GM04503 (cell line): ENCODE results near the gene NOVA2.

ENCODE experiments used
- DNase-seq: peaks from one replicate; pipeline ENCODE4 v3.0.0-alpha.2; 2012; ENCODE audit warnings: low read depth

Gene NOVA2, protein sequence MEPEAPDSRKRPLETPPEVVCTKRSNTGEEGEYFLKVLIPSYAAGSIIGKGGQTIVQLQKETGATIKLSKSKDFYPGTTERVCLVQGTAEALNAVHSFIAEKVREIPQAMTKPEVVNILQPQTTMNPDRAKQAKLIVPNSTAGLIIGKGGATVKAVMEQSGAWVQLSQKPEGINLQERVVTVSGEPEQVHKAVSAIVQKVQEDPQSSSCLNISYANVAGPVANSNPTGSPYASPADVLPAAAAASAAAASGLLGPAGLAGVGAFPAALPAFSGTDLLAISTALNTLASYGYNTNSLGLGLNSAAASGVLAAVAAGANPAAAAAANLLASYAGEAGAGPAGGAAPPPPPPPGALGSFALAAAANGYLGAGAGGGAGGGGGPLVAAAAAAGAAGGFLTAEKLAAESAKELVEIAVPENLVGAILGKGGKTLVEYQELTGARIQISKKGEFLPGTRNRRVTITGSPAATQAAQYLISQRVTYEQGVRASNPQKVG

GRCh38 chr19:45973553-45974338, at the start of gene NOVA2:
Gene NOVA2, minus strand, starts transcription at chr19:45973865. Its CDS starts 514 bp downstream, at chr19:45973351.
- no peak for DNase-seq

DNA sequence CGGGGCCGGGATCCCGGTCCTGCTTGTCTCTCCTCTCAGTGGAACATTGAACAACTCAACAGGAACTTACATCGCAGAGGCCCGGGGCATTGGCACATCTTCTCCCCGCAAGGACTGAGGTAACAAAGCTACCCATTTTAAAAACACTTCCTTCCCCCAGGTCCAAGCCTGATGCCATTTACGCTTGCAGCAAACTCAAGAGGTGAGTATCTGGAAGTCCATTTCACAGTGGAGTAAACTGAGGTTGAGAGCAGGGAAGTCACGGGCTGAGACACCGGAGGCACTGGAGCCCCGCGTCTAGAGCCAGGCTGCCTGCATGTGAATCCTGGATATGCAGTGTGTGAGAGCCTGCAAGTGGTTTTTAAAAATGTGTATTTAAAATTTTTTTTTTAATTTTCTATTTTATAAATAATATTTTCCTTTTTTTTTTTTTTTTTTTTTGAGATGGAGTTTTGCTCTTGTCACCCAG, 49.7 kb upstream of the NOVA2 start:
- DNase-seq, result no peak

GRCh38 chr19:46022431-46023310, 49.0 kb upstream of the NOVA2 start, which contains the start of gene PGLYRP1:
Gene PGLYRP1, minus strand, starts transcription at chr19:46023053. Its CDS starts 32 bp downstream, at chr19:46023021.
- DNase-seq, result no peak

GRCh38 chr19:46022061-46022430, 48.4 kb upstream of the NOVA2 start:
- no peak for DNase-seq

- DNase-seq, result no peak
These were observed 47.9 kb upstream of the NOVA2 start for GRCh38 chr19:46021531-46022041.

DNA sequence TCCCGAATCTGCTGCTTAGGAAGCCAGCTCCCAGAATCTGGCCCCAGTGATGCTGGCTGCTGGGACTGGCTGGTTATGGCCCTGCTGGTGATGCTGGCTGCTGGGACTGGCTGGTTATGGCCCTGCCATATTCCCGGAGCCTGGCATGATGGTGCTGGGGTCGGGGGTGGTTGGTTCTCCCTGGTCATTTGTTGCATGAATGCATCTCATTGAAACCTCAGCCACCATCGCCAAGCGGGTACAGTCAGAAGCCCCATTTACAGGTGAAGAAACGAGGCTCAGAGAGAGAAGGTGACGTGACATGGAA, 47.1 kb upstream of the NOVA2 start:
- DNase-seq, result no peak

- DNase-seq, result no peak
These were observed 45.6 kb upstream of the NOVA2 start for GRCh38 chr19:46019270-46019669.

- no peak for DNase-seq
These were observed 45.1 kb upstream of the NOVA2 start for GRCh38 chr19:46018729-46019251.

- DNase-seq, result no peak
These were observed 44.4 kb upstream of the NOVA2 start for GRCh38 chr19:46017874-46018675.

- no peak for DNase-seq
These were observed 43.4 kb upstream of the NOVA2 start for GRCh38 chr19:46017095-46017429.

DNA sequence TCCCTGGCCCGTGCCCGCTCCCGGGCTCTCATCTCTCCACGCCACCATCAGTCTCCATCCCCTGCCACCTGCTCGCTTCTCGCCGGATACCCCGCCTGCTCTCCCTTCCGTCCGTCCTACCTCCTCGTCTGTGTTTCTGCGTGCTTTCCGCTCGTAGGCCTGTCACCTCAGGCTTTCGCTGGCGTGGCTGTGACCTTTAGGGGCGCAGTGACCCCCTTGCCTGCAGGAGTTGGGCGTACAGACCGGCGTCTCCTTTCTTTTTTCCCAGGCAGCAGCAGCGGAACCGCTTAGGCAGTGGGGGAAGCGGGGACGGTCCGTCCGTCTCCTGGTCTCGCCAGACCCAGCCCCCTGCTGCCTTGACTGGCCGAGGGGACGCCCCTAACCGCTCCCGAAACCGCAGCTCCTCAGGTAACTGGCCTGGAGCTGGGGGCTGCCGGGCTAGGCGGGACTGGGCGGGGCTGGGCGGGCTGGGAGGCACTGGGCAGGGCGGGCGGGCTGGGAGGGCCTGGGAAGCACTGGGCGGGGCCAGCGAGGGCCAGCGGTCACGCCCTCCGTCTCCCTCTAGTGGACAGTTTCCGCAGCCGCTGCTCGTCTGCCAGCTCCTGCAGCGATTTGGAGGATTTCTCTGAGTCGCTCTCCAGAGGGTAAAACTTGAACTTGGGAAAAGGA, 42.9 kb upstream of the NOVA2 start:
- DNase-seq, result no peak

DNA sequence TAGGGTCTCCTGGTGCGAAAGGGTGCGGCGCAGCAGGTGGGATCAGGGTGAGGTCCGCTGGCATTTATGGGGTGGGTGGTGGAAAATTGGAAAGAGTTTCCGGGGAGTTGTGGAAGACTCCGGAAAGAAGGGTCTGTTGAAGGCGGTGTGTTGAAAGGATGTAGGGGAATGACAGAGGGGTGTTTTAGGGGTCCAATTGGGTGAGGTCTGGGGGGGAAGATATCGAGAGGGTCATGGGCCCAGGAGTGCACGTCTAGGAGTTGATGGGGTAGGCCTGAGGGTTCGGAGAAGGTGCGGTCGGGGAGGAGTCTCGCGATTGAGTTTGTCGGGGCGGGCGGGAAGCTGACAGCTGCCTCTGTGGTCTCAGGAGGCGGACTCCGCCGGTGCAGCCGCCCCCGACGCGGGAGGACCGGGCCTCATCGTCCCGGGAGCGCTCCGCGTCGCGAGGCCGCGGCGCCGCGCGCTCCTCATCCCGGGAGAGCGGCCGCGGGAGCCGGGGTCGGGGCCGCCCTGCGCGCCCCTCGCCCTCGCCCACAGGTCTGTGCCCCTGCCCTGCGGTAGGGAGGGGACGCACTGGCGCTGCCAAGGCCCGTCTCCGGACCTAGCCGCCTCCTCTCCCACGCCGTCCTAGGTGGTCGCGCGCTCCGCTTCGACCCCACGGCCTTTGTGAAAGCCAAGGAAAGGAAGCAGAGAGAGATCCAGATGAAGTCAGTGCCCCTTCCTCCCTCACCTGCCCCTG, 42.2 kb upstream of the NOVA2 start:
- DNase-seq, result no peak

GRCh38 chr19:46014941-46015686, 41.4 kb upstream of the NOVA2 start:
- DNase-seq, result no peak

- DNase-seq, result no peak
These were observed 40.9 kb upstream of the NOVA2 start for GRCh38 chr19:46014534-46014933.

GRCh38 chr19:46009530-46010510, 36.2 kb upstream of the NOVA2 start:
- DNase-seq, result no peak

DNA sequence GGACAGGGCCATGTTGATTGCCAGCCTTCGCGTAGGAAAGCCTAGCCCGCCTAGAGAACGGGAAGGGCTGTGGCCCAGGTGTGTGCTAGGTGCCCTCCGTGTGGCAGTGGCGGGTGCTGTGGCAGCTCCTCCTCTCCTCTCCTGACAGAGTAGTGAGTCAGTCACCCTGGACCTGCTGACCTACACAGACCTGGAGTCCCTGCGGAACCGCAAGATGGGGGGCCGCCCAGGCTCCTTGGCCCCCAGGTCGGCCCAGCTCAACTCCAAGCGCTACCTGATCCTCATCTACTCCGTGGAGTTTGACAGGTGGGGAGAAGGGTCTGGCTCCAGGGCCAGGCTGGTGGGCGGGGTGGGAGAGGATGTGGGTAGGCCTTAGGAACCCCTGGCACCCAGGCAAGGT, 32.7 kb upstream of the NOVA2 start:
- DNase-seq, result no peak

DNA sequence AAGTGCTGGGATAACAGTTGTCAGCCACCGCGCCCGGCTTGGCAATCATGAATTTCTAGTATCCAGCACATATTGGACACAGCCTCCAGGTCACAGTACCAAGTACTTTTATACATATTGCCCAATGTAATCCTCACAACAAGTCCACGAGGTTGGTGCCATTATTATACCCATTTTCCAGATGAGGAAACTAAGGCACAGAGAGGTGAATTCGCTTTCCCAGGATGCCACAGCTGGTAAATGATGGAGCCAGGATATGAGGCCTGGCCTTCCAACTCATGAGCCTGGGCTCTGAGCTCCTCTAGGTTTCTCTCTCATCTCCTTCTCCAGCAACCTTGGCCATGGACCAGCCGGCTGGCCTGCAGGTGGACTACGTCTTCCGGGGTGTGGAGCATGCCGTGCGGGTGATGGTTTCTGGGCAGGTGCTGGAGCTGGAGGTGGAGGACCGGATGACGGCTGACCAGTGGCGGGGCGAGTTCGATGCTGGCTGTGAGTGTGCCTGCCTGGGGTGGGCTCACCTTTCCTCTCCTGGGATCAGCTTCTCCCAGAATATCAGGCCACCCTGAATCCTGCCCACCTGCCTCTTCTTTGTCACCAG, 29.1 kb upstream of the NOVA2 start:
- no peak for DNase-seq
